Lung (tissue), 12 donors: ENCODE measurements around the gene ID4. TPM values are rescaled to one million over a fixed set of nuclear protein-coding genes. Genes with fewer than 3 reads are reported as not detected.

Experiments used
- ATAC-seq: fragments of 200-7000 bp; cut with Tn5 transposase; one replicate; pipeline ENCODE4 v1.9.1; 2020; ENCODE audit warnings: moderate number of reproducible peaks; ENCODE audit not compliant: insufficient read depth, low FRiP score
- DNase-seq, 3 donors: peaks; one replicate each; pipeline ENCODE4 v3.0.0-alpha.2; 2013 to 2017
- H3K27ac ChIP-seq, 2 donors: one replicate each; pipeline ENCODE4 v1.5.1; 2013; ENCODE audit warnings: mild to moderate bottlenecking in 2 of 2, moderate library complexity in 2 of 2, control low read depth in 1 of 2, inconsistent platforms in 1 of 2, low read depth in 1 of 2, low read length in 1 of 2
- H3K27me3 ChIP-seq, 3 donors: one replicate each; pipeline ENCODE4 v1.5.1; 2013; ENCODE audit warnings: low read length in 2 of 3; ENCODE audit not compliant: control insufficient read depth in 3 of 3, insufficient read depth in 3 of 3
- H3K36me3 ChIP-seq, 4 donors: one replicate each; pipeline ENCODE4 v1.5.1; 2013; ENCODE audit warnings: low read length in 4 of 4, mild to moderate bottlenecking in 1 of 4, moderate library complexity in 1 of 4; ENCODE audit not compliant: control insufficient read depth in 4 of 4, insufficient read depth in 4 of 4
- H3K4me1 ChIP-seq, 5 donors: one replicate each; pipeline ENCODE4 v1.5.1; 2013; ENCODE audit warnings: low read length in 5 of 5, mild to moderate bottlenecking in 2 of 5, moderate library complexity in 1 of 5; ENCODE audit not compliant: control insufficient read depth in 5 of 5, insufficient read depth in 5 of 5
- H3K4me3 ChIP-seq: one replicate; pipeline ENCODE4 v1.5.1; 2013; ENCODE audit warnings: mild to moderate bottlenecking, control low read depth, moderate library complexity
- H3K9ac ChIP-seq, 2 donors: one replicate each; pipeline ENCODE4 v1.5.1; 2013; ENCODE audit warnings: low read length in 2 of 2, control low read depth in 1 of 2; ENCODE audit not compliant: insufficient read depth in 1 of 2
- H3K9me3 ChIP-seq, 4 donors: one replicate each; pipeline ENCODE4 v1.5.1; 2013; ENCODE audit warnings: low read length in 3 of 4, mild to moderate bottlenecking in 1 of 4, moderate library complexity in 1 of 4; ENCODE audit not compliant: control insufficient read depth in 4 of 4, insufficient read depth in 3 of 4
- WGBS, 2 donors: extraction: QIAGEN DNeasy Blood & Tissue Kit; methylation state at CpG; one replicate each; pipeline ENCODE4 v1.1.7; 2013; 5-methylcytosine and 5-hydroxymethylcytosine counted together
- polyA plus RNA-seq, 2 donors: library from polyadenylated mRNA; stranded (reverse); fragments of 200-250 nt; gene quantifications; one replicate each; pipeline ENCODE4 v1.2.1, GENCODE V29; 2013
- total RNA-seq, 2 donors: library from RNA; depleted of rRNA in 1 of 2; stranded (reverse); fragments of >200 nt in 1 of 2; gene quantifications; one replicate each; pipeline ENCODE4 v1.2.1, GENCODE V29; 2014 to 2021
- TF ChIP-seq, protein P1 (sequence below): IDR thresholded peaks from 2 replicates; pipeline ENCODE4 v1.5.1; 2012; ENCODE audit warnings: mild to moderate bottlenecking; ENCODE audit errors: control extremely low read depth, extremely low read depth
- donor health status: control.
- donor health status: control.
- donor health status: Bipolar disorder and iron deficiency.
- donor health status: healthy.
- donor health status: DM: yes; HTN: yes; CAD: no.

ID4 gene
- total and polyA plus RNA-seq, 4 donors, result 23.9 to 66.5 (median 39.2) TPM

GRCh38 chr6:19865178-19865577, 28.0 kb downstream of the ID4 start:
- TF ChIP-seq, protein P1, sequence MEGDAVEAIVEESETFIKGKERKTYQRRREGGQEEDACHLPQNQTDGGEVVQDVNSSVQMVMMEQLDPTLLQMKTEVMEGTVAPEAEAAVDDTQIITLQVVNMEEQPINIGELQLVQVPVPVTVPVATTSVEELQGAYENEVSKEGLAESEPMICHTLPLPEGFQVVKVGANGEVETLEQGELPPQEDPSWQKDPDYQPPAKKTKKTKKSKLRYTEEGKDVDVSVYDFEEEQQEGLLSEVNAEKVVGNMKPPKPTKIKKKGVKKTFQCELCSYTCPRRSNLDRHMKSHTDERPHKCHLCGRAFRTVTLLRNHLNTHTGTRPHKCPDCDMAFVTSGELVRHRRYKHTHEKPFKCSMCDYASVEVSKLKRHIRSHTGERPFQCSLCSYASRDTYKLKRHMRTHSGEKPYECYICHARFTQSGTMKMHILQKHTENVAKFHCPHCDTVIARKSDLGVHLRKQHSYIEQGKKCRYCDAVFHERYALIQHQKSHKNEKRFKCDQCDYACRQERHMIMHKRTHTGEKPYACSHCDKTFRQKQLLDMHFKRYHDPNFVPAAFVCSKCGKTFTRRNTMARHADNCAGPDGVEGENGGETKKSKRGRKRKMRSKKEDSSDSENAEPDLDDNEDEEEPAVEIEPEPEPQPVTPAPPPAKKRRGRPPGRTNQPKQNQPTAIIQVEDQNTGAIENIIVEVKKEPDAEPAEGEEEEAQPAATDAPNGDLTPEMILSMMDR, result no peak
- Histone ChIP-seq H3K36me3 (no peaks in the 10 kb centered on the region), H3K27ac (no peak overlapping the region), H3K27me3 (peaks cover 0 to 4% (median 3%) of the 10 kb centered on the region in 3 donors), H3K4me1 (no peaks in the 10 kb centered on the region), H3K4me3 (no peak overlapping the region), H3K9ac (no peak overlapping the region), H3K9me3 (no peaks in the 10 kb centered on the region)
- DNase-seq (no peak), ATAC-seq (no peak)
- 21 to 45% methylated on average over 1 of the region's 1 CpG for WGBS, 2 donors

GRCh38 chr6:19866173-19866984, 29.2 kb downstream of the ID4 start:
- Histone ChIP-seq H3K9ac (no peak overlapping the region), H3K4me3 (no peak overlapping the region), H3K27me3 (peaks cover 0 to 4% (median 3%) of the 10 kb centered on the region in 3 donors), H3K4me1 (no peaks in the 10 kb centered on the region), H3K27ac (no peak overlapping the region), H3K36me3 (no peaks in the 10 kb centered on the region), H3K9me3 (no peaks in the 10 kb centered on the region)
- no peak for DNase-seq
- no peak for ATAC-seq
- WGBS, 2 donors, result 63 to 76% methylated on average over 18 of the region's 18 CpGs
- TF ChIP-seq, protein P1, result no peak

- TF ChIP-seq, protein P1, result no peak
- H3K27me3 ChIP-seq, result peaks cover 0 to 4% (median 3%) of the 10 kb centered on the region in 3 donors
- no peaks in the 10 kb centered on the region for H3K4me1 ChIP-seq
- no peaks in the 10 kb centered on the region for H3K36me3 ChIP-seq
- H3K9me3 ChIP-seq, result no peaks in the 10 kb centered on the region
- no peak overlapping the region for H3K27ac ChIP-seq
- 72 to 75% methylated on average over 5 of the region's 5 CpGs for WGBS, 2 donors
- no peak overlapping the region for H3K9ac ChIP-seq
- ATAC-seq (no peak), DNase-seq (no peak)
- H3K4me3 ChIP-seq, result no peak overlapping the region
Observed at GRCh38 chr6:19866985-19867627, 29.9 kb downstream of the ID4 start.
